ENCODE measurements around the gene ARTN. TPM values are rescaled to one million over a fixed set of nuclear protein-coding genes. Genes with fewer than 3 reads are reported as not detected.

Gene ARTN
- total RNA-seq, 1 donor from 2014 or later = not detected

DNA sequence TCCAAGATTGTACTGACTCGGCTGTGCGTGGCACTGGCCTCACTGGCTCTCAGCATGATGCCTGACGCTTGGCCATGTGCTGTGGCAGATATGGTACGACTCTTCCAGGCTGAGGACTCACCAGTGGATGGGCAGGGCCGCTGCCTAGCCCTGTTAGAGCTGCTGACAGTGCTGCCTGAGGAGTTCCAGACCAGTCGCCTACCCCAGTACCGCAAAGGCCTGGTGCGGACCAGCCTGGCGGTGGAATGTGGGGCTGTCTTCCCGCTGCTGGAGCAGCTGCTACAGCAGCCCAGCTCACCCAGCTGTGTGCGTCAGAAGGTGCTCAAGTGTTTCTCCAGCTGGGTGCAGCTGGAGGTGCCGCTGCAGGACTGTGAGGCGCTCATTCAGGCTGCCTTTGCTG lies 16.1 kb downstream of the ARTN start:
- no peaks in the 10 kb centered on the region for H3K9me3 ChIP-seq
- peaks cover 0 to 10% of the 10 kb centered on the region in 2 donors for H3K36me3 ChIP-seq
- no peak for DNase-seq (ENCODE audit: low spot score in 2 of 2)
- intact Hi-C loops (cut with DNase I) = loop anchor here (5.0 kb wide), 1 partner anchor 43 kb away; the partner anchor contains the start of gene CCDC24
- TF ChIP-seq, protein P1, sequence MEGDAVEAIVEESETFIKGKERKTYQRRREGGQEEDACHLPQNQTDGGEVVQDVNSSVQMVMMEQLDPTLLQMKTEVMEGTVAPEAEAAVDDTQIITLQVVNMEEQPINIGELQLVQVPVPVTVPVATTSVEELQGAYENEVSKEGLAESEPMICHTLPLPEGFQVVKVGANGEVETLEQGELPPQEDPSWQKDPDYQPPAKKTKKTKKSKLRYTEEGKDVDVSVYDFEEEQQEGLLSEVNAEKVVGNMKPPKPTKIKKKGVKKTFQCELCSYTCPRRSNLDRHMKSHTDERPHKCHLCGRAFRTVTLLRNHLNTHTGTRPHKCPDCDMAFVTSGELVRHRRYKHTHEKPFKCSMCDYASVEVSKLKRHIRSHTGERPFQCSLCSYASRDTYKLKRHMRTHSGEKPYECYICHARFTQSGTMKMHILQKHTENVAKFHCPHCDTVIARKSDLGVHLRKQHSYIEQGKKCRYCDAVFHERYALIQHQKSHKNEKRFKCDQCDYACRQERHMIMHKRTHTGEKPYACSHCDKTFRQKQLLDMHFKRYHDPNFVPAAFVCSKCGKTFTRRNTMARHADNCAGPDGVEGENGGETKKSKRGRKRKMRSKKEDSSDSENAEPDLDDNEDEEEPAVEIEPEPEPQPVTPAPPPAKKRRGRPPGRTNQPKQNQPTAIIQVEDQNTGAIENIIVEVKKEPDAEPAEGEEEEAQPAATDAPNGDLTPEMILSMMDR (IDR thresholded peaks at IDR 0.05) = no peak
- H3K27me3 ChIP-seq = no peaks in the 10 kb centered on the region
- H3K4me1 ChIP-seq = peaks cover 13 to 26% of the 10 kb centered on the region in 2 donors
- no peak overlapping the region for H3K27ac ChIP-seq
- H3K4me3 ChIP-seq = no peak overlapping the region

GRCh38 chr1:43951021-43951985 lies 17.7 kb downstream of the ARTN start:
- H3K9me3 ChIP-seq = no peaks in the 10 kb centered on the region
- TF ChIP-seq, protein P1 (IDR thresholded peaks at IDR 0.05) = no peak
- H3K4me1 ChIP-seq = peaks cover 13 to 14% of the 10 kb centered on the region in 2 donors
- no peak overlapping the region for H3K4me3 ChIP-seq
- intact Hi-C loops (cut with DNase I) = no loop called here
- no peak for DNase-seq (ENCODE audit: low spot score in 2 of 2)
- peaks cover 3 to 13% of the 10 kb centered on the region in 2 donors for H3K36me3 ChIP-seq
- no peak overlapping the region for H3K27ac ChIP-seq
- no peaks in the 10 kb centered on the region for H3K27me3 ChIP-seq

DNA sequence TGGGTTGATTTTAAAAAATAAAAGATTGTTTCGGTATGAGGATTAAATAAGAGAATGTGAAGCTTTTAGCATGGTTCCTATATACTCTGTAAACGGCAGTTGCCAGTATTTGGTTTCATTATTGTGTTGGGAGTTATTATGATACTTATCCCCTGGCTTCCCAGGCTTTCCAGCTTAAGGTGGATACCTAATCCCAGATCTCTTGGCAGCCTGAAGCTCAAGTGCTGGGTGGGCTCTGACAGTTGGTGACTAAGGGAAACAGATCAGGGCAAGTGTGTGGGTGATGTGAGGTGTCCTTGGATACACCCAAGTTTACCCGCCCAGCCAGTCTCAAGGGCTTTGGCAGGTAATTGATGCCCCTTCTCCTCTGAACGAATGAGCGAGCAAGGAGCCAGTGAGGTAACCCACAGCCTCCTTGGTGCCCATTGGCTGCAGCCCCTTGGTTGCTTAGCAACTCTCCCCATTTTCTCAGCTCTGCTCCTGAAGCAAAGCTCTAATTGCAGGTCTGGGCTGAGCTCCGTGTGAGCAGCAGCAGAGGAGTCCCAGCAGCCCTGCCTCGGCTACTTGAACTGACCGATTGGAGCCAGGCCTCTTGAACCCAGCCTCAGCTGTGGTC lies 19.2 kb downstream of the ARTN start:
- Histone ChIP-seq H3K27me3 (no peaks in the 10 kb centered on the region), H3K36me3 (peaks cover 18 to 28% of the 10 kb centered on the region in 2 donors), H3K27ac (no peak overlapping the region), H3K4me1 (peaks cover 7 to 9% of the 10 kb centered on the region in 2 donors), H3K4me3 (no peak overlapping the region), H3K9me3 (no peaks in the 10 kb centered on the region)
- no peak for DNase-seq (ENCODE audit: low spot score in 2 of 2)
- TF ChIP-seq, protein P1 (IDR thresholded peaks at IDR 0.05) = no peak
- intact Hi-C loops (cut with DNase I) = no loop called here

DNA sequence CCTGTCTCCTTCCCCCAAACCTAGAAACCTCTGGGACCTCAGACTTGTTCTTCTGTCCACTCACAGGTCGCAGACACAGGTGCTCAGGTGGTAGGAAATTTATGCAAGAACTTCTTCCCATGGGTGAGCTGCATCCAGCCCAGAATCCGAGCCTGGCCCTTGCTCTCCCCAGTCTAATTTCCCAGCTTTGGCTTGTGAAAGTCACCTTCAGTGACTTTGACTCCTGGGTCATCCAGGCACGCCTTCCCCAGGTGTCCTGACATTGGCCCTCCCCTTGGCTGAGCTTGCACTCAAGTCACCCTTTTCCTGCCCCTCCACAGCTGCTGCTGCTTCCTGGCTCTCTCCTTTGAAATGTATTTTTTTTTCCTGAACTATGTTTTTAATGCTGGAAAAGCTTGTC lies 19.8 kb downstream of the ARTN start:
- Histone ChIP-seq H3K27ac (no peak overlapping the region), H3K36me3 (peaks cover 24 to 34% of the 10 kb centered on the region in 2 donors), H3K4me1 (peaks cover 3 to 4% of the 10 kb centered on the region in 2 donors), H3K9me3 (no peaks in the 10 kb centered on the region), H3K27me3 (no peaks in the 10 kb centered on the region), H3K4me3 (no peak overlapping the region)
- intact Hi-C loops (cut with DNase I) = no loop called here
- no peak for DNase-seq (ENCODE audit: low spot score in 2 of 2)
- TF ChIP-seq, protein P1 (IDR thresholded peaks at IDR 0.05) = no peak

GRCh38 chr1:43954036-43954435 lies 20.4 kb downstream of the ARTN start:
- TF ChIP-seq, protein P1 (IDR thresholded peaks at IDR 0.05) = no peak
- Histone ChIP-seq H3K4me1 (no peaks in the 10 kb centered on the region), H3K36me3 (peaks cover 30 to 40% of the 10 kb centered on the region in 2 donors), H3K4me3 (no peak overlapping the region), H3K27me3 (no peaks in the 10 kb centered on the region), H3K9me3 (no peaks in the 10 kb centered on the region), H3K27ac (no peak overlapping the region)
- no peak for DNase-seq (ENCODE audit: low spot score in 2 of 2)
- intact Hi-C loops (cut with DNase I) = no loop called here

Data from ascending aorta (tissue), 2 donors.